HG02943 (cell line): ENCODE measurements around the gene RYR2.
"Not testable (repeated sequence)": the region's sequence is repeated elsewhere in the genome, so short reads cannot be mapped to it uniquely, and the experiment has no call there.

Experiments used
- ATAC-seq: cut with Tn5 transposase; IDR thresholded peaks from one replicate; pipeline ENCODE4 v1.9.1; 2021; ENCODE audit warnings: mild to moderate bottlenecking, low read depth, moderate library complexity; ENCODE audit not compliant: unreplicated experiment

RYR2 gene

GRCh38 chr1:237237721-237238120 is 195.7 kb downstream of the RYR2 start:
- no peak for ATAC-seq

- ATAC-seq: no peak
Observed at GRCh38 chr1:237239248-237239647, 197.3 kb downstream of the RYR2 start.

DNA sequence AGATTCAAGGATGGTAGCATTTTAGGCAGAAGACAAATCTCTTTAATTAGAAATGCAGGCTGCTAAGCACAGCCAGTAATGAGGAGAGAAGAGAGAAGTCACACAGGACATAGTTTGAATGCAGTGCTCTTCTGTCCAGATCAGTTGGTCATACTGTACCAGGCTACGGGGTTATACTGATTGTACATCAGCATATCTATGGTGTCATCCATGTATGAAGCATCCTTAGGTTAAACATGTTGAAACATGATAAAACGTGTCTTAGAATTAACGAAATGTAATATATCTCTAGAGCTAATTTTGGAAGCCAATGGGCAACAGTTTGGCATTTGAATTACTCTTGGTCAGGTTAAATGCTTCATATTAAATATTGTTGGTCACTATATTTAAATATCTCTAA is 199.1 kb downstream of the RYR2 start:
- no peak for ATAC-seq

DNA sequence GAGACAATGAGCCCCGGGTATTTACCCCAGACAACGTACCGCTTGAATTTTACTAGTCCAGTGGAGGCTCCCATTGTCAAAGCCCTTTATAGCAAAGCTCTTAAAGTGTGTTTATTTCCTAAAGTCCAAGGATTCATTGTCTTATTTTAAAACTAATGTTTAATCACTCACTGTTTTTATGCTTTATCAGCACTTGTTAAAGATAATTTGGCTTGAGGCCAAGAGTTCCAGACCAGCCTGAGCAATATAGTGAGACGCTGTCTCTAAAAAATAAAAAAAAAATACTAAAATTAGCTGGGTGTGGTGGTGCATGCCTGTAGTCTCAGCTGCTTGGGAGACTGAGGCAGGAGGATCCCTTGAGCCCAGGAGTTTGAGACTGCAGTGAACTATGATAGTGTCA is 202.8 kb downstream of the RYR2 start:
- no peak for ATAC-seq

- ATAC-seq: no peak
Observed at GRCh38 chr1:237247442-237247841, 205.5 kb downstream of the RYR2 start.

DNA sequence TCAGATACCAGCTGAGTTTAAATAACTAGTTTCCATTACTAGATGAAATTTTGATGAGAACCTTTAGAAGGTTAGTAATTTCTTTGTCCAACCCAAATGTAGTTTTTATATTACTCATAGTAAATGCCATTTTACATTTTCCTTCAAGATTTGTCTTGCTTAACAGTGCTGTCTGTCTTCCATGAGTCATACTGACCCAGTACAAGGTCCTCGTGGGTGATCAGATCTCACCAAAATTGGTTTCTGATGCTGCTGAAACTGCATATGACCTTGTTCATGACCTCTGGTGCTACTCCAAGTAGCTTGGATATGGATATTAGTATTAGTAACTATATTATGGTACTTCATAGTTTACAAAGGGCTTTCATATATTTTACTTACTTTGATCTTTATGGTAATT is 207.1 kb downstream of the RYR2 start:
- no peak for ATAC-seq

- no peak for ATAC-seq
Observed at GRCh38 chr1:237250055-237250454, 208.1 kb downstream of the RYR2 start.

DNA sequence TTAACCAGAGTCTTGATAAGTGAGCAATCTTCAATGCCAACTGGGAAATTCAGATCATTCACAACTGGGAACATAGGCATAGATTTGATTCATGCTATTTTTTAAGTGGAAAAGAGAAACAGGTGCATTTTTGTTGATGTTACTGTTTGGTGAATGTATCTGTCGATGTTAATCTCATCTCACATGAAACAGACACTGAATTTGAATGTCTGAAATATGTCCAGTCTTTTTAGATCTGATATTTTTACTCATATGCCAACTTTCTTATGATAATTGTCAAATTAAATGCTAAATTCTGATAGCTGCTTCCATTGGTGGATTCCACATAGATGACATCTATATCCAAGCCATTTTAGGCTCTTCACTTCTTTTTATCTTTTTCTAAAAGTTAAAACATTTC is 213.1 kb downstream of the RYR2 start:
- no peak for ATAC-seq

- ATAC-seq: no peak
Observed at GRCh38 chr1:237258871-237259270, 216.9 kb downstream of the RYR2 start.

- no peak for ATAC-seq
Observed at GRCh38 chr1:237261198-237261597, 219.2 kb downstream of the RYR2 start.

DNA sequence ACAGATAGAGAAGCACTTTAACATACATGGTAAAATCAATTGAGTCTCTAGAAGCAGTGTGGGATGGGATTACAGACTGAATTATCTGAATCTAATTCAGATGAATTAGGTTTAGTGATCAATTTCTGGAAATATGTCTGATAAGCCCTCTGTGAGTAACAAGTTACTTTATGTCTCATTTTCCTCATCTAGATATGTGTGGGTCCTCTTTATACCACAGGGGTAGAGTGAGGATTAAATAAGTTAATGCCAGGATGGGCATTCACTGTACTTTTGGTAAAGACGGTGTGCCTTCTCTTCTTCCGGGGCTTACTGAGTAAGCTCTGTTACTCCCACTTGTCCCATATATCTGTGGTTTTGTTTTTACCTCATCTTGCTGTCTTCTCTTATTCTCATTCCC is 225.8 kb downstream of the RYR2 start:
- no peak for ATAC-seq

- no peak for ATAC-seq
Observed at GRCh38 chr1:237269938-237270337, 228.0 kb downstream of the RYR2 start.

- no peak for ATAC-seq
Observed at GRCh38 chr1:237270353-237270752, 228.4 kb downstream of the RYR2 start.

DNA sequence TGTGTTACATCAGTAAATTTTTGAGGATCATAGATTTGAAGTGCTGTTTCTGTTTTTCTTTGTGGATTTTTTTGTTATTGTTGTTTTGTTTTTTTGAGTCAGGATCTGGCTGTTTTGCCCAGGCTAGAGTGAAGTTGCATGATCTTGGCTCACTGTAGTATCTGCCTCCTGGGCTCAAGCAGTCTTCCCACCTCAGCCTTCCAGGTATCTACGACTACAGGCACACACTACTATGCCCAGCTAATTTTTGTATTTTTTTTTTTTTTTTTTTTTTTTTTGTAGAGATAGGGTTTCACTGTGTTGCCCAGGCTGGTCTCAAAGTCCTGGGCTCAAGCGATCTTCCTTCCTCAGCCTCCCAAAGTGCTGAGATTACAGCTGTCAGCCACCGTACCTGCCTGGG is 236.0 kb downstream of the RYR2 start:
- ATAC-seq: not testable (repeated sequence)

- no peak for ATAC-seq
Observed at GRCh38 chr1:237279629-237280028, 237.6 kb downstream of the RYR2 start.

DNA sequence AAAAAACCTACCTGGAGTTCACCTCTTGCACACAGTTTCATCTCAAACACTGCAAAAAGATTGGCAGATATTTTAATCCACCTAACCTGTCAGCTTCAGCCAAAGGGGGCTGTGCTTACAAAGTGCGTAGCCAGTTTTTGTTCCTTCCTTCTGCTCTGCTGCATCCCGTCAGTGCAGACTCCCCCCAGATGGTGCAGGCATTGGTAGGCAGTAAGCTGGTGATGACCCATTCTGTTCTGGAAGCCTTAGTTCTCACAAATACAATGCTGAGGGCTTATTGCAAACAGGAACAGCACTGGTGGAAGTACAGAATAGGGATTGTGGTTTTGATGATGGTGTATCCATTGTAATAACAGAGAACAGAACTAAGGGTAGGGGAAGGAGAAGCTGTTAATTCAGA is 239.5 kb downstream of the RYR2 start:
- ATAC-seq: no peak

GRCh38 chr1:237282208-237282783 is 240.3 kb downstream of the RYR2 start:
- ATAC-seq: no peak

GRCh38 chr1:237287876-237288521 is 246.0 kb downstream of the RYR2 start:
- no peak for ATAC-seq

- ATAC-seq: no peak
Observed at GRCh38 chr1:237293804-237294203, 251.8 kb downstream of the RYR2 start.

DNA sequence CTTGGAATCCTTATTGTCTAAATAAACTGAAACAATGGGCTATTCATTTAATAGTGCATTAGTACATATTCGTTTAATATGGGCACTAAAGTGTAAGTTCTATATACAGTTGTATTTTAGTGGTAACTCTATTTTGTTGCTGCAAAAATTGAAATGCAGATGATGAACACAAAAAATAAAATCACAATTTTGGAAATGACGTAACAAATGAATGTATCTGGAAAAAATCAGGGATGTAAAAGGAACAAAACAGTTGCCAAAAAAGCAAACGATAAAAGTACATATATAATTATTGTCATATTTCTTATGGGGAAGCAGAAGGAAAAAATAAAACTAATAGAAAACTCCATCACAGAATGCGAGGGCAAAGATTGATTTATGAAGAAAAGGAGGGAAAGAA is 254.9 kb downstream of the RYR2 start:
- no peak for ATAC-seq

GRCh38 chr1:237300642-237301041 is 258.7 kb downstream of the RYR2 start:
- ATAC-seq: no peak

DNA sequence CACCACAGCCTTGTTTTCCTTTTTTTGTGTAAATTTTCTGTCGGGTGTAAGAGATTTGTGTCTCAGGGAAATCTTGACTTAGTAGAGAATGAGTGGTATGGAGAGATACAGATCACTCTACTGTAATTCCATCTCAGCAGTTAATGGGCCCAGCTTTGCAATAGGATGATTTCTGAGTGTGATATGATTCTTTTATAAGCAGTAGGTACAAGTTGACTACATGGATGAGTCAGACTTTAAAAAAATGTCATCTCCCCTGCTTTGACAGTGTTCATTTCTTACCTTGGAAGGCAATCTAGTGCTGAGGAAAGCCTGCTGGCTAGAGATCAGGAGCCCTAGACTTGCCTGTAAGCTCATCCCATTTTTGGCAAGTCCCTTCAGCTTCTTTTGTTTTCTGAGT is 261.9 kb downstream of the RYR2 start:
- ATAC-seq: no peak

DNA sequence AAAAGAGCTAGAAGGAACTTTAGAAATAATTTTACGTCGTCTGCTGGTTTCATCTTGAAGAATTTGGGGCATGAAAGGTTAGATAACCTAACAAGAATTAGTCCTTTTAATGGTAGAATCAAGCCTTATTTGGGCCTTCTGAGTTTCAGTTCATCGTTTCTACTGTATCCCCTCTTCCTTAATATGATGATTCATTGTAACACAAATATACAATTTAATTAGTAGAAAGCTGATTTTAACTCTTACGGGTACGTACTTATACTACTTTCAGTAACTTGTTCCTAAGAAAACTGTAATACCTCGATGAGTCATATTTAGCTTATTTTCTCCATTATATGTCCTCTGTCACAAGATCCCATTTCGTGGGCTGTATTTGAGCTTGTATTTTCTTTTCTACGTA is 264.7 kb downstream of the RYR2 start:
- ATAC-seq: no peak
